Heart right ventricle (tissue), 16 donors: ENCODE data around the gene ATXN2L. TPM values are rescaled to one million over a fixed set of nuclear protein-coding genes. Genes with fewer than 3 reads are reported as not detected.

Source experiments
- ATAC-seq, 8 donors: fragments of 200-7000 bp; cut with Tn5 transposase; one replicate each; pipeline ENCODE4 v1.9.1; 2020; ENCODE audit warnings: mild to moderate bottlenecking in 8 of 8, moderate library complexity in 8 of 8, moderate number of reproducible peaks in 1 of 8
- DNase-seq, 2 donors: peaks; one replicate each; pipeline ENCODE4 v3.0.0-alpha.2; 2020
- H3K27ac ChIP-seq, 10 donors: fragments of 200-600 bp; sonication (generic) in 2 of 10; one replicate each; pipeline versions ENCODE4 v1.5.0 to v1.8.0; 2020 to 2022; ENCODE audit warnings: mild to moderate bottlenecking in 3 of 10
- H3K27me3 ChIP-seq, 7 donors: fragments of 200-600 bp; one replicate each; pipeline ENCODE4 v1.8.0; 2021 to 2022; ENCODE audit warnings: mild to moderate bottlenecking in 2 of 7
- H3K36me3 ChIP-seq, 9 donors: fragments of 200-600 bp; sonication (generic) in 1 of 9; one replicate each; pipeline versions ENCODE4 v1.5.0 to v1.8.0; 2020 to 2022; ENCODE audit warnings: mild to moderate bottlenecking in 2 of 9
- H3K4me1 ChIP-seq, 9 donors: fragments of 200-600 bp; sonication (generic) in 1 of 9; one replicate each; pipeline versions ENCODE4 v1.5.0 to v1.8.0; 2020 to 2022; ENCODE audit warnings: mild to moderate bottlenecking in 4 of 9
- H3K4me3 ChIP-seq, 10 donors: fragments of 200-600 bp; sonication (generic) in 2 of 10; one replicate each; pipeline versions ENCODE4 v1.5.0 to v1.8.0; 2020 to 2022; ENCODE audit warnings: mild to moderate bottlenecking in 7 of 10, moderate library complexity in 2 of 10
- H3K9me3 ChIP-seq, 11 donors: fragments of 200-600 bp in 10 of 11; sonication (generic) in 2 of 11; one replicate each; pipeline versions ENCODE4 v1.5.0 to v1.8.0; 2013 to 2022; ENCODE audit warnings: mild to moderate bottlenecking in 2 of 11, control low read depth in 1 of 11, moderate library complexity in 1 of 11
- WGBS, 2 donors: extraction: QIAGEN DNeasy Blood & Tissue Kit; methylation state at CpG; one replicate each; pipeline ENCODE4 v1.1.7; 2013; ENCODE audit warnings: inconsistent platforms in 1 of 2; 5-methylcytosine and 5-hydroxymethylcytosine counted together
- intact Hi-C, 10 donors: fragments of 100-400 bp; cut with DNase I; formaldehyde crosslinking; loops; one replicate each; pipeline versions ENCODE4 v1.11.1 to v1.14.2; 2022
- polyA plus RNA-seq, 2 donors: library from polyadenylated mRNA; stranded (reverse); fragments of 200-250 nt; gene quantifications; one replicate each; pipeline ENCODE4 v1.2.3, GENCODE V29; 2013
- total RNA-seq, 10 donors: library from RNA; stranded (reverse); fragmentation: NEBNext Ultra II Directional in 3 of 10; extraction: Animal tissue kit (Norgen Biotek cat#: 25700) in 3 of 10; gene quantifications; one replicate each; pipeline versions ENCODE4 v1.2.1 to v1.2.4, GENCODE V29; 2021 to 2023
- TF ChIP-seq, protein P1 (sequence below), 9 donors: fragments of 200-600 bp; sonication (generic) in 2 of 9; IDR thresholded peaks; one replicate each; pipeline versions ENCODE4 v1.5.0 to v1.8.0; 2021 to 2022; ENCODE audit warnings: antibody characterized with exemption in 9 of 9, mild to moderate bottlenecking in 5 of 9, moderate library complexity in 1 of 9
- donor health status: Arrhythmogenic right ventricular cardiomyopathy.
- donor health status: ischemic (EF 13 %, LVEDD 7.1; RV severe dilation, severe dysfunction).
- donor health status: healthy with polysubstance abuse.
- donor health status: DM: no; HTN: yes; CAD: no.
- donor health status: DM: no; HTN: no; CAD: no.
- donor health status: ischemic (EF 25% LVEDD 6.9; RV normal size, moderate dysfunction).
- donor health status: ischemic (EF 25% LVEDD 5.7; RV mildly dilated, moderate dysfunction).
- donor health status: healthy.
- donor health status: DM: yes; HTN: yes; CAD: no.
- donor health status: Ischemic cardiomyopathy.
- donor health status: ischemic (EF 35%, LVEDD 5.7; RV mildly dilated, moderate dysfunction).
- donor health status: nonischemic (EF 11% LVEDD 7.7; RV severe dilation, severe dysfunction).
- donor health status: DM: yes; HTN: yes; CAD: no.
- donor health status: PGD.
- donor health status: ischemic (EF 29% LVEDD 5.4; RV normal size, mild dysfunction).
- donor health status: nonischemic (EF 23%, LVEDD 6.1; RV moderate dilation, normal function).

The ATXN2L gene
- total and polyA plus RNA-seq, 12 donors, result 36.0 to 99.9 (median 45.9) TPM

DNA sequence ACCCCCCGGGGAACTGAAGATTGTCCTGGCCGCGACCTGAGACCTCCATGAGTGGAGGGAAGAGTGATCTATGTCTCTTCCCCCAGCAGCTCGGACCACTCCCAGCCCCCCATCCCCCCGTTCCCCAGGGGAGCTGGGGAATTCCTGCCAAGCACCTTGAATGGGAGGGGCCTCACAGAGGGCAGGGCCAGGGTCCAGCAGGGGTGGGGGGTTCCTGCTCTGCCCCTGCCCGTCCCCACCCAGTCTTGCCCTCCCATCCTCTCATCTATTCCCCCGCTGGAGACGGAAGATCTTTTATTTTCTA lies 13.9 kb downstream of the ATXN2L start:
- 79 to 82% methylated on average over 8 of the region's 8 CpGs for WGBS, 2 donors
- no peaks in the 10 kb centered on the region for H3K4me1 ChIP-seq
- H3K27ac ChIP-seq, result no peak overlapping the region
- H3K27me3 ChIP-seq, result no peaks in the 10 kb centered on the region
- DNase-seq (no peak), ATAC-seq (no peak)
- intact Hi-C loops, result no loop called here
- TF ChIP-seq, protein P1, sequence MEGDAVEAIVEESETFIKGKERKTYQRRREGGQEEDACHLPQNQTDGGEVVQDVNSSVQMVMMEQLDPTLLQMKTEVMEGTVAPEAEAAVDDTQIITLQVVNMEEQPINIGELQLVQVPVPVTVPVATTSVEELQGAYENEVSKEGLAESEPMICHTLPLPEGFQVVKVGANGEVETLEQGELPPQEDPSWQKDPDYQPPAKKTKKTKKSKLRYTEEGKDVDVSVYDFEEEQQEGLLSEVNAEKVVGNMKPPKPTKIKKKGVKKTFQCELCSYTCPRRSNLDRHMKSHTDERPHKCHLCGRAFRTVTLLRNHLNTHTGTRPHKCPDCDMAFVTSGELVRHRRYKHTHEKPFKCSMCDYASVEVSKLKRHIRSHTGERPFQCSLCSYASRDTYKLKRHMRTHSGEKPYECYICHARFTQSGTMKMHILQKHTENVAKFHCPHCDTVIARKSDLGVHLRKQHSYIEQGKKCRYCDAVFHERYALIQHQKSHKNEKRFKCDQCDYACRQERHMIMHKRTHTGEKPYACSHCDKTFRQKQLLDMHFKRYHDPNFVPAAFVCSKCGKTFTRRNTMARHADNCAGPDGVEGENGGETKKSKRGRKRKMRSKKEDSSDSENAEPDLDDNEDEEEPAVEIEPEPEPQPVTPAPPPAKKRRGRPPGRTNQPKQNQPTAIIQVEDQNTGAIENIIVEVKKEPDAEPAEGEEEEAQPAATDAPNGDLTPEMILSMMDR (IDR thresholded peaks at IDR 0.05), result no peak
- no peaks in the 10 kb centered on the region for H3K9me3 ChIP-seq
- H3K4me3 ChIP-seq, result no peak overlapping the region
- peaks cover 15 to 87% (median 61%) of the 10 kb centered on the region in 9 donors for H3K36me3 ChIP-seq

DNA sequence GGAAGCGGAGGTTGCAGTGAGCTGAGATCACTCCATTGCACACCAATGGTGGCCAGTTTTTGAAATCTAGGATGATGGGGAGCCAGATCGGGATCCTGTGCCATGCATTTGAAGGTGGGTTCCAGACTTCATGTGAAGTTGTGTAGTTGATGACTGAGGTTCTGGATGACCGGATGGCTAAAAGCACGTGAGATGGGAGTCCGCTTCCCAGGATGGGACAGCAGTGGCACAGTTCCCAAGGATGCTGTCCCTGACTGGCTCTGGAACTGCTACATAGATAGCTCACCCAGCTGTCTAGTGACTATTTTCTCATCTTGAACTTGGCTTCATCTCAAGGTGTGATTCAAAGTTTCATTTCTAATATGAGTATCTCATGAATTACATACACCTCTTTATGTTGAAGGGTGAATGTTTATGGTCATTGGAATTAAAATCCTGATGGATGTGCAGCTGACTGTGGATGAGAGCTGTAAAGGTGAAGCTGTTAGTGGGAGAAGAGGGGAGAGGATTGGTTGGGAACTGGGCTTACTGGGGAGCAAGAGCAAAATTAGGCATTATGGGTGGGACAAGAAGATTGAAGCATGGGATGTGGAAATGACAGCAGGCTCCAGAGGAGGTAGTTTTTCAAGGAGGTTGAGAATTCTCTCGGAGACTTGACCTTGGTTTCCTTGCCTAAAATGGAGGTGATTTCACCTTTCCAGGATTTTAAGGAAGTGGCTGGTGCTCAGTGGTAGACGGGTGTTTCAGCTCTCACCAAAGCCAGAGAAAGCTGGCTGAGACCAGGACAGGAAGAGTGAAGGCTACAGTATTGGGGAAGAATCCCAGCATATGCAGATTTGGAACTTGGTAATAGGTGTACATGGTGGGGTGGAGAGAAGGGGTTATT lies 15.1 kb downstream of the ATXN2L start:
- H3K9me3 ChIP-seq, result no peaks in the 10 kb centered on the region
- H3K36me3 ChIP-seq, result peaks cover 15 to 87% (median 61%) of the 10 kb centered on the region in 9 donors
- H3K4me1 ChIP-seq, result no peaks in the 10 kb centered on the region
- H3K27me3 ChIP-seq, result no peaks in the 10 kb centered on the region
- TF ChIP-seq, protein P1 (IDR thresholded peaks at IDR 0.05), result no peak
- WGBS, 2 donors, result 86 to 90% methylated on average over 7 of the region's 7 CpGs
- intact Hi-C loops, result no loop called here
- no peak overlapping the region for H3K4me3 ChIP-seq
- ATAC-seq (no peak), DNase-seq (no peak)
- H3K27ac ChIP-seq, result no peak overlapping the region

DNA sequence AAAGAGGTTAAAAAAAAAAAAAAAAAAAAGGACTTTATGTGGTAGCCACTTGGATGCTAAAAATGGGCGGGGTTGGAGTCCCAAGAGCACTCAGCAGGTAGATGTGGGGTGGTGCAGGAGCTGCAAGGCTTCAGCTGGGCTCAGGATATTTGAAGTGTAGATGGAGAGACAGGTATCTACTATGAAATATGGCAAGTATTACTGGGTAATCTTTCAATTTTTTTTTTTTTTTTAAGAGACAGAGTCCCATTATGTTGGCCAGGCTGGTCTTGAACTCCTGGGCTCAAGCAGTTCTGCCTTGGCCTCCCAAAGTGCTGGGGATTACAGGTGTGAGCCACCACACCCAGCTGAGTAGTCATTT lies 15.7 kb downstream of the ATXN2L start:
- no peaks in the 10 kb centered on the region for H3K4me1 ChIP-seq
- peaks cover 15 to 87% (median 61%) of the 10 kb centered on the region in 9 donors for H3K36me3 ChIP-seq
- H3K27ac ChIP-seq, result no peak overlapping the region
- no peaks in the 10 kb centered on the region for H3K27me3 ChIP-seq
- ATAC-seq (no peak), DNase-seq (no peak)
- WGBS, 2 donors, result 92 to 95% methylated on average over 1 of the region's 1 CpG
- TF ChIP-seq, protein P1 (IDR thresholded peaks at IDR 0.05), result no peak
- no peak overlapping the region for H3K4me3 ChIP-seq
- H3K9me3 ChIP-seq, result no peaks in the 10 kb centered on the region
- intact Hi-C loops, result no loop called here

DNA sequence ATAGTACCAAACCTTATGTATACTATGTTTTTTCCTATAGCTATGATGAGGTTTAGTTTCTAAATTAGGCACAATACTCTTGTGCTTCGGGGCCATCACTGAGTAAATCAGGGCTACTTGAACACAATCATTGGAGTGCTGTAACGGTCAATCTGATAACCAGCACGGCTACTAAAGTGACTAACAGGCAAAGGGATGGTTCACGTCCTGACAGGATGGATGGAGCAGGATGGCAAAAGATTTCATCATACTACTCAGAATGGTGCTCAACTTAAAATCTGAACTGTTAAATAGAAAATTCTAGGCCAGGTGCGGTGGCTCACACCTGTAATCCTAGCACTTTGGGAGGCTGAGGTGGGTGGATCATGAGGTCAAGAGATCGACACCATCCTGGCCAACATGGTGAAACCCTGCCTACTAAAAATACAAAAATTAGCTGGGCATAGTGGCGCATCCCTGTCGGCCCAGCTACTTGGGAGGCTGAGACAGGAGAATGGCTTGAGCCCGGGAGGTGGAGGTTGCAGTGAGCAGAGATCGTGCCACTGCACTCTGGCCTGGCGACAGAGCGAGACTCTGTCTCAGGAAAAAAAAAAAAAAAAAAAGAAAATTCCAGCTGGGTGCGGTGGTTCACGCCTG lies 16.3 kb downstream of the ATXN2L start:
- Histone ChIP-seq H3K4me1 (no peaks in the 10 kb centered on the region), H3K27ac (no peak overlapping the region), H3K27me3 (no peaks in the 10 kb centered on the region), H3K36me3 (peaks cover 13 to 87% (median 61%) of the 10 kb centered on the region in 9 donors), H3K4me3 (no peak overlapping the region), H3K9me3 (no peaks in the 10 kb centered on the region)
- 93 to 96% methylated on average over 14 of the region's 14 CpGs for WGBS, 2 donors
- DNase-seq (no peak), ATAC-seq (no peak)
- TF ChIP-seq, protein P1 (IDR thresholded peaks at IDR 0.05), result no peak
- intact Hi-C loops, result no loop called here
